Measurements from ENCODE around the gene RRP12. TPM values are rescaled to one million over a fixed set of nuclear protein-coding genes. Genes with fewer than 3 reads are reported as not detected.
A peak's percentile ranks its signal among the peaks of the same experiment; 100 is the strongest.

Gene RRP12
- total RNA-seq, 6 experiments from 2014 or later = 37.3 to 46.6 (median 42.2) TPM

GRCh38 chr10:97406064-97406463 is 4.9 kb upstream of the RRP12 start:
- no peak for TF ChIP-seq CTCF (IDR thresholded peaks at IDR 0.05)
- no peaks in the 10 kb centered on the region for H3K36me3 Mint-ChIP-seq (ENCODE audit: low read depth)
- H3K4me1 Mint-ChIP-seq (ENCODE audit: low read depth) = peaks cover under 1% of the 10 kb centered on the region
- no peak overlapping the region for H3K4me3 Mint-ChIP-seq
- DNase-seq = no peak
- peaks cover 1% of the 10 kb centered on the region for H3K27me3 Mint-ChIP-seq (ENCODE audit: insufficient read depth)
- H3K9me3 Mint-ChIP-seq = no peaks in the 10 kb centered on the region
- no peak overlapping the region for H3K27ac Mint-ChIP-seq

- TF ChIP-seq CTCF (IDR thresholded peaks at IDR 0.05) = no peak
- no peak for DNase-seq
- Mint-ChIP-seq H3K27ac (no peak overlapping the region), H3K9me3 (no peaks in the 10 kb centered on the region), H3K36me3 (ENCODE audit: low read depth) (no peaks in the 10 kb centered on the region), H3K27me3 (ENCODE audit: insufficient read depth) (peaks cover 1% of the 10 kb centered on the region), H3K4me1 (ENCODE audit: low read depth) (no peaks in the 10 kb centered on the region), H3K4me3 (no peak overlapping the region)
These were observed 2.9 kb upstream of the RRP12 start for GRCh38 chr10:97404044-97404443.

- H3K36me3 Mint-ChIP-seq (ENCODE audit: low read depth) = 0 out of 2 replicates have a peak, but pooled peaks cover under 1% of the 10 kb centered on the region
- DNase-seq = no peak
- H3K4me3 Mint-ChIP-seq = peak overlapping the region; percentile 94
- TF ChIP-seq CTCF (IDR thresholded peaks at IDR 0.05) = no peak
- H3K4me1 Mint-ChIP-seq (ENCODE audit: low read depth) = no peaks in the 10 kb centered on the region
- peak overlapping the region; percentile 96 for H3K27ac Mint-ChIP-seq
- H3K9me3 Mint-ChIP-seq = no peaks in the 10 kb centered on the region
- H3K27me3 Mint-ChIP-seq (ENCODE audit: insufficient read depth) = peaks cover 1% of the 10 kb centered on the region
These were observed 347 bp upstream of the RRP12 start for GRCh38 chr10:97401455-97401919.

GRCh38 chr10:97399843-97400545 is 1.1 kb downstream of the RRP12 start:
- TF ChIP-seq CTCF (IDR thresholded peaks at IDR 0.05) = no peak
- no peaks in the 10 kb centered on the region for H3K9me3 Mint-ChIP-seq
- H3K27ac Mint-ChIP-seq = peak overlapping the region; percentile 96
- peak; percentile 68 for DNase-seq
- H3K4me3 Mint-ChIP-seq = peak overlapping the region; percentile 94
- H3K4me1 Mint-ChIP-seq (ENCODE audit: low read depth) = no peaks in the 10 kb centered on the region
- H3K36me3 Mint-ChIP-seq (ENCODE audit: low read depth) = peaks cover 7% of the 10 kb centered on the region; the same call in 1 of the 2 replicates
- H3K27me3 Mint-ChIP-seq (ENCODE audit: insufficient read depth) = peaks cover 1% of the 10 kb centered on the region

GRCh38 chr10:97396056-97396455 is 5.1 kb downstream of the RRP12 start:
- no peaks in the 10 kb centered on the region; the same call in 1 of the 2 replicates for H3K27me3 Mint-ChIP-seq (ENCODE audit: insufficient read depth)
- no peak for TF ChIP-seq CTCF (IDR thresholded peaks at IDR 0.05)
- H3K4me1 Mint-ChIP-seq (ENCODE audit: low read depth) = no peaks in the 10 kb centered on the region
- no peaks in the 10 kb centered on the region for H3K9me3 Mint-ChIP-seq
- peaks cover 13% of the 10 kb centered on the region for H3K36me3 Mint-ChIP-seq (ENCODE audit: low read depth)
- H3K4me3 Mint-ChIP-seq = no peak overlapping the region
- no peak for DNase-seq
- H3K27ac Mint-ChIP-seq = no peak overlapping the region; the same call in 1 of the 2 replicates

Measured in HFFc6 (cell line).